ENCODE results near the gene RANBP6.
A peak's percentile ranks its signal among the peaks of the same experiment; 100 is the strongest.
"Not testable (repeated sequence)": the region's sequence is repeated elsewhere in the genome, so short reads cannot be mapped to it uniquely, and the experiment has no call there.

Gene RANBP6

DNA sequence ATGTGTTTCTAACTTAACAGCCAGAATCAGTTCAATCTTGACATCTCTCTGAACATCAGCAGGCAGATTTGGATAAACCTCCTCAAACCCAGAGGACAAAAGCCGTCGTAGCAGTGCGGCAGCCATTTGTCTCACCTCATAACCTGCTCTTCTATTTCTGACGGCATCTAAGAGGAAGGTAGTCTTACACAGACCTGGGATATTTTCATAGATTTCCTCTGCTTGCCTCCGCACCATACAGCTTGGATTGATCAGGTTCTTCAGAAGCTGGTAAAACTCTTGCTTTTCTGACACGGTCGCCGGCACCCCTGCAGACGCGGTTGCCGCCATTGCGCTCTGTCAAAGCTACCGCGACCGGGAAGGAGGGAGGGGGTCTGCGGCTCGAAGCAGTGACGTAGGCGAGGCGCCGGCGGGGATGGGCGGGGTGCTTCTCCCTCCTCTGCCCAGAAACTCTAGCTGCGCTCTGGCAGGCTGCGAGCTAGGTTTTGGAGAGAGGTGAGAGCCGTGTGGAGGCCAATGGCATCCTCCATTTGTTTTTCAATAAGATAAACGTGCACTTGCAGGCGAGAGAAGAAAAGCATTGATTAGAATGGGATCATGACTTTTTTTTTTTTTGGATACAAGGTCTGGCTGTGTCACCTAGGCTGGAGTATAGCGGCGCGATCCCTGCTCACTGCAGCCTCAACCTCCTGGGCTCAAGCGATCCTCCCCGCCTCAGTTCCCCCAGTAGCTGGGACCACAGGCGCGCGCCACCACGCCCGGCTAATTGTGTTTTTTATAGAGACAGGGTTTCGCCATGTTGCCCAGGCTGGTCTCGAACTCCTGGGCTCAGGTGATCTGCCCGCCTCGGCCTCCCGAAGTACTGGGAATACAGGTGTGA lies at the start of gene RANBP6:
Gene RANBP6, minus strand, starts transcription at position 347 of the 880 bp plus-strand sequence. Its CDS starts 17 bp downstream, at position 330.
- DNase-seq, result peak; percentile 61 to 86 (median 78)

DNA sequence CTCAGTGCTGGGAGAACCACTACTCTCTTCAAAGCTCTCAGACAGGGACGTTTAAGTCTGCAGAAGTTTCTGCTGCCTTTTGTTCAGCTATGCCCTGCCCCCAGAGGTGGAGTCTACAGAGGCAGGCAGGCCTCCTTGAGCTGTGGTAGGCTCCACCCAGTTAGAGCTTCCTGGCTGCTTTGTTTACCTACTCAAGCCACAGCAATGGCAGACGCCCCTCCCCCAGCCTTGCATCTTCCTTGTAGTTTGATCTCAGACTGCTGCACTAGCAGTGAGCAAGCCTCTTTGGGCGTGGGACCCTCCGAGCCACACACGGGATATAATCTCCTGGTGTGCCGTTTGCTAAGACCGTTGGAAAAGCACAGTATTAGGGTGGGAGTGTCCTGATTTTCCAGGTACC lies 47.7 kb upstream of the RANBP6 start:
- peak in 1 of 4 experiments; percentile 8 for DNase-seq

DNA sequence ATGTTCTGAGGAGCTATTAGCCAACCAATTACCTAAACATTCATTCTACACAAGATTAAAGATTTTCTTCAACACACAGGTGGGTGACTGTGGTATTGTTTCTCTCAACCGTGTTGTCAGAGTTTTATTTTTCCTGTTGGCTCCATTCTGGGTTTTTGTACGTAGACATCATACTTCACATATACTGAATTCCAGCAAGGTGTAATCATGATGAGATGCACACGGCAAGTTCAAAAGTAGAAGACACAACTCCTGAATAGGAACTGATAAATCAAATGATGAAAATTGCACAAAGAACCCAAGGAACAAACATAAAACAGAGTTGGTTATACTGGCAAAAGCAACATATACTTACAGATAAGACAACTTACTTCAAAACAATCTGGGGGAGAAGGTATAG lies 40.2 kb upstream of the RANBP6 start:
- no peak for DNase-seq

DNA sequence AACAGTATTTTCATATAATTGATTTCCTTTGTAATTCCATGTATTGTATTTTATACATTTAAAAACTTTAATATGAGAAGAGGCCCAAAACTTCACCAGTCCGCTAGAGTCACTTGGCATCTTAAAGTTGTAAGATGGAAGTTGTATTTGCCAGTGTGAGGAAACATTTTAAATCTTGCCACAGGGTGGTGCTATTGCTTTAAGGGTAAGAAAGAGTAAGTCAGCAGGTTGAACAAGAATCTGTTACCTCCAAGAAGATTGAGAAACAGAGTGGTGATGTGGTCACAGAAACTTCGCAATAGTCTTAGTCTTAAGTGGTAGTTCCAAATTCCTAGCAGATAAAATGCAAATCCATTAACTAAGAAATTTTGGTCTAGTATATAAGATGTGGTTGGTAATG lies 39.8 kb upstream of the RANBP6 start:
- DNase-seq, result no peak

DNA sequence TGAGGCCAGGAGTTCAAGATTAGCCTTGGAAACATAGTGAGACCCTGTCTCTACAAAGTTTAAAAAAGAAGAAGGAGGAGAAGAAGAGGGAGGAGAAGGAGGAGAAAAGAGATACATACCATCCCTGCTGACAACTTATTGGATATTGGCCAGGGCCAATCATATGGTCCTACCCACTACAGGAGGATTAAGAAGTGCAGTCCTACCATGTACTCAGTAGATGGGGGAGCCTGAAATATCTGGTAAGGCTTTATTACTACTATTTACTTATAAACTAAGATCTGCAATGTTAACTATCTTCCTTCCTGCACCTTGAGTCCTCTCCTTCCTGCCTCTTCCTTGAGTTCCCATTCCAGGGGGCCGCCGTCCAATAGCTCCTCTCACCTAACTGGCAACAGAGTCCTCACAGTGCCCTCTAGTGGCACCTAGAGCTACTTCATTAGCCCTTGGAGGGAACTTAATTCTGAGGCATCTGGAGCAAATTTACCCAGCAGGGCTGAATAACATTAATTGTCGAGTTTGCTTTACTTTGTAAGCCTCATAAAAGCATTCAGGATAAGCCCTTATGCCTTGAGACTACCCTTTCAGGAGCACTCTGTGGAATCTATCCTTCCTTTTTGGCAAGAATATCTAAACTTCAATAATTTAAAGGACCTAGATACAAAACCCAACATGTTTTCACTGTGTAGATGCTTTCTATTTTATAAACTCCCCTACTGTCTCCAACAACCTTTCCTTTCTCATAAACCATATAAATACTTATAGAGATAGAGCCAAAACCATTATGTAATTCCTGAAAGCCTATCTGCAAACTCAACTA lies 39.1 kb upstream of the RANBP6 start:
- peak in 2 of 4 experiments; percentile 6 to 12 for DNase-seq

DNA sequence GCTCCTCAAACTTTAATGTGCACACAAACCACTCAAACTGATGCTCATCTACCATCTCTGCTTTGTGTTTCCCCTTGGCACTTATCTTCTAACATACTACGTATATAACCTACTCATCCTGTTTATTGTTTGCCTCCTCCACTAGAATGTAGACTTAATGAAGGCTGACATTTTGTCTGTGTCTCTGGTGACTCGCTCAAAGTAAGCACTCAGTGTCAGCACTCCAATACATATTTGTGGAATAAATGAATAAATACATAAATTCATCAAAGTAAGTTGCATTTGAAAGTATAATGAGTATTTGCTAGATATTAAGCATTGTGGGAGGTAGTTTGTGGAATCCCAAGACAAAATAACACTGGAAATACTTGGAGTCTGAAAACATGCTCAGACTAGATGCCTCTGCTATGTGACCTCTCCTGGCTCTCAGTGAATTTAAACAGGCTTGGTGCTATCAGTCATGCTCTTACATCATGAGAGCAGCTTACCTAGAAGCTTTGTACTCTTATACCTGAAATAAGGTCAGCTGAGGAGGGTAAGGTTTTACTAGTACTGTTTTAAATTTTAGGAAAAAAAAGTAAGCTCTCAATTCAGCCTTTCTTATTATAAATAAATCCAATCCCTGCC lies 37.0 kb upstream of the RANBP6 start:
- DNase-seq, result no peak

DNA sequence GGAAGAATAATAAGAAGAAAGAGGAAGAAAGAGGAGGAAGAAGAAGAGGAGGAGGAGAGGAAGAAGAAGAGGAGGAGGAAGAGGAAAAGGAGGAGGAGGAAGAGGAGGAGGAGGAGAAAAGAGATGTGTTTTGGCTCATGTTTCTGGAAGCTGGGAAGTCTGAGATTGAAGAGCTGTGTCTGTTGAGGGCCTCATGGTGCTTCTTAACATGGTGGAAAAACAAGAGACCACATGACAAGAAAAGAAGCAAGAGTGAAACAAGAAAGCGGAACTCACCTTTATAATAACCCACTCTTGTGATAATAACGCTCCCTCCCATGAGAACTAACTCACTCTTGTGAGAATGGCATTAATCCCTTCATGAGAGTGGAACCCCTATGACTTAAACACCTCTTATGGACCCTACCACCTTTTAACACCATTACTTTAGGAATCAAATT lies 36.1 kb upstream of the RANBP6 start:
- DNase-seq, result no peak

DNA sequence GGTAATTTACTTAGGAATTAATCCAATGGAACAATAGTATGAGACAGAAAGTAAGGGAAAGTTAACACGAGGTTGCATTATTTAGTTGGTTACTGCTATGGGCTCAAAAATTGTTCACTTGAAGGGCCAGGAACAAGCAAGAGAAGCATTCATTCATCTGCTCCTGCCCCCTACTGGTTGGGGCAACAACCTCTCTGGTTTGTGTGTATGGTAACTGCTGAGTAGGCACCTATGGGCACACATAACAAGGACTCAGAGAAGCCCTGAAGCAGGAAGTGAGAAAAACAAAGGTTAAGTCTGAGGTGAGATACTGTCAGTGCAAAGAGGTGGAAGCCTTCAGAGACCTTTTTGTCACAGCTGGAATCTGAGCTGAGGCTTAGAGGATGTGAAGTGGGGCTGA lies 34.4 kb upstream of the RANBP6 start:
- DNase-seq, result no peak

DNA sequence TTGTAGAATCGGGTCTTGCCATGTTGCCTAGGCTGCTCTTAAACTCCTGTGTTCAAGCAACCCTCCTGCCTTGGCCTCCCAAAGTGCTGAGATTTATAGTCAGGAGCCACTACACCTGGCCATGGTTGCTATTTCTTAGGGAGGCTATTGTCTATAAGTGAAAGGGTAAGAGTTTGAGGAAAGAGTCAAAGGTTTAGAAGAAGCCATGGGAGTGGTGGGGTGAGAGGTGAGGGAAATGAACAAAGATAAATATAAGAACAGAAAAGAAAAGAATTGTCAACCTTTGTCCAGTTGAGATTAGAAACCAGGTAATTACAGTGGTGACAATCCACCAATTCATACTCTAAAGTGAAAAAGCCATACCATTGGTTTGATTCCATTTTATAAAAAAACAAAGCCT lies 32.6 kb upstream of the RANBP6 start:
- no peak for DNase-seq

DNA sequence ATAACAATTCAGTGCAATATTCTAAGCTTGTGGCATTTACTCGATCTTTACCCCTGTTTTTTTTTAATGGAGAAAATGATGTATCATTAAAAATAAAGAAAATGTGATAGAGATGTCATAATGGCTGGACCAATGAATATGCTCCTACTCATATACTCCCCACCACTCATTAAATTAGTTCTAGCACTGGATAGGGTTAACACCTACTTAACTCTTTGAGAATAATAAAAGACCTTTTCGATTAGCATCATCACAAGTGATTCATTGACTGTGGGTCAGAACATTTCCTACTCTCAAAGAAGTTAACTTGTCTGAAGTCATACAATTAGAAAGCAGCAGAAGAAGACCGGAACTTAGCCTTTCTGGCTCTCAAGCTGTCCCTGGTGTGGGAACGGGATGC lies 31.6 kb upstream of the RANBP6 start:
- no peak for DNase-seq

DNA sequence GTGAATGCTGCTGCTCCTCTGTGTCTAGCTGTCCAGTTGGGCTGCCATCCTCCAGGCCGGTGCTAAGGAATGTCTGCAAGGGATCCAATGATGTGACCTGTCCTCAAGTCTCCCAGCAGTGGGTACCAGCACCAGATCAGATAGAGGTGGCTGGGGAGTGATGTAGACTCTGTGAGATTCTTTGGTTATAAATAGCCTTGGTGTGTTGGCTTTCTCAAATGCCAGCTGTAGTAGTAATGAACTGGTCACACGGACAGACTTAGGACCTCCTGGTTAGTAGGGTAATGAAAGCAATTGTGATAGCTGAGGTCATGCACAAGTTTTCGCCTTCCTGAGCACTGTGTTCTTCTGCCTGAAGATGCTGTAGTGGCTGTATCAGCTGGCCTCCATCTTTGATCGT lies 29.9 kb upstream of the RANBP6 start:
- DNase-seq, result no peak

DNA sequence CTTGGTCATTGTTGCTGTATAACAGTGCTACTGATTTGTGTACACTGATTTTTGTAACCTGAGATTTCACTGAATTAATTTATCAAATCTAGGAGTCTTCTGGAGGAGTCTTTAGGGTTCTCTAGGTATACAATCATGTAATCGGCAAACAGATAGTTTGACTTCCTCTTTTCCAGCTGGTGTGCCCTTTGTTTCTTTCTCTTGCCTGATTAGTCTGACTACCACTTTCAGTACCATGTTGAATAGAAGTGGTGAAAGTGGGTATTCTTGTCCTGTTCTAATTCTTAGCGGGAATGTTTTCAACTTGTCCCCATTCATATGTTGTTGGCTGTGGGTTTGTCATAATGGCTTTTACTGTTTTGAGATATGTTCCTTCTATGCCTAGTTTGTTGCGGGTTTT lies 24.7 kb upstream of the RANBP6 start:
- no peak for DNase-seq

DNA sequence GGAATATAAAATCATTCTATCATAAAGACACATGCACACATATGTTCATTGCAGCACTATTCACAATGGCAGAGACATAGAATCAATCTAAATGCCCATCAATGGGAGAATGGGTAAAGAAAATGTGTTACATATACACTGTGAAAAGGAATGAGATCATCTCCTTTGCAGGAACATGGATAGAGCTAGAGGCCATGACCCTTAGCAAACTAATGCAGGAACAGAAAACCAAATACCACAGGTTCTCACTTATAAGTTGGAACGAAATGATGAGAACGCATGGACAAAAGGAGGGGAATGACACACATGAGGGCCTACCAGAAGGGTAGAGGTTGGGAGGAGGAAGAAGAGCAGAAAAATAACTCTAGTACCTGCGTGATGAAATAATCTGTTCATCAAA lies 21.0 kb upstream of the RANBP6 start:
- no peak for DNase-seq

DNA sequence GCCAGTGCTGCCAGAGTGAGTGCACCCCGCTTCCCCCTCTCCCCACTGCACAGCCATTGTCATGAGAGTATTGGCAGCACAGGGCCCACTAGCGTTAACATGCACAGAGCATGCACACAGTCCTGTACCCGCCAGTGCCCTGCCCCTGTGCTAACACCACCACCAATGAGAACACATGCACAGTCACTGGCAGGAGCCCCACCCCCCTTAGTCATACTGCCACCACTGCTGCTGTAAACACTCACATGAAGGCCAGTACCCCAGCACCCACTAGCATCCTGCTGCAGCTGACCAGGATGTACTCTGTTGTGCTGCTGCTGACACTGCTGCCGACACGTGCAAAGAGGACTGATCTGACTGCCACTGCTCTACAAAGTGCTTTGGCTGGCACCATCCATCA lies 19.5 kb upstream of the RANBP6 start:
- DNase-seq, result no peak

DNA sequence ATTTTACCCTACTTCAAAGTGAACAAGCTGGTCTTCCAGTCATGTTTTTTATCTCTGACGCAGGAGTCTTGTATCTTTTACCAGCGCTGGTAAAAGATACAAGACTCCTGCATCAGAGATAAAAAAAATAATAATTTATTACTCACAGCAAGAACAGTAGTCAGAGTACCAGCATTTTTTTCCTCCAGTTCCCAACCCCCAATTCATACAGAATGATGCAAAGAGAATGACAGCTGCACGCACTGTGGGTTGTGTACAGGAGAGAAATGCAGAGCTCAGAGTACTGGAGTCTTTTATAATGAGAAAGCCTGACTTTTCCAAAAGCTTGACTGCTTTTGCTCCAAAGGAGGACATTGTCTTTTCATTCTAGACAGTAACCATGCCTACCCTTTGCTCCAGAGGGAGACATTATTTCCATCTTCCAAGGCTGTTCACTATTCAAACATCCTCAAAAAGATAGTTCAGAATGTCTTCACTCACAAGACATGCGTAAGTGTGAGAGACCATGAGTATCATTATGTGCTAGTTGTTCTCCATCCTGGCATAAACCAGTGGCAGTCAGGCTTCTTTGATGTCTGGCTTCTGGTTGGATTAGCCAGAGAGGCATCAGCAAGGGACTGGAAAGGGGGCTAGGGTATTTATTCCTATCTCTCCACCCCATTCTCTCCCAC lies 14.3 kb upstream of the RANBP6 start:
- no peak for DNase-seq

DNA sequence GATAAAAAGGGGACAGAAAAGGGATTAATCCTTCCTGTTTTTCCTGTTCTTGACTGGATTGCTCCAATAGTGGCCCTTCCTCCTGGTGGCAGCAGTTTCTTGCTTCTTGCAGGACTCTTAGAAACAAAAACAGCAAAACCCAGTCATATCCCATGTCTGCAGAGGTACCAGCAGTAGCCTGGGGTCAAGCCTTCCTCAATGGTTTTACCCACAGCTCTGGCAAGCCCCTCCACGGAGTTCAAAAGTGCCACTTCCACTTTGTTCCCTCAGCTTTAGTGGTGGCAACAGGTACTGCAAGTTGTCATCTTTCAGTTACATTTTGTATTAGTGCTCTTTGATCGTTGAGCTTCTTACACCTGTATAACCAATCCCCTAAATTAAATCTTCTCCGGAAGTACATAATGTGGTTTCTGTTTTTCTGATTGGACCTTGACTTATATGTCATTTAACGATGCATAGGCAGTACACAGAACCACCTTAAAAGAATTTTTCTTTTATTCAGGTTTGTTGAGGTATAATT lies 8.7 kb upstream of the RANBP6 start:
- DNase-seq, result no peak

DNA sequence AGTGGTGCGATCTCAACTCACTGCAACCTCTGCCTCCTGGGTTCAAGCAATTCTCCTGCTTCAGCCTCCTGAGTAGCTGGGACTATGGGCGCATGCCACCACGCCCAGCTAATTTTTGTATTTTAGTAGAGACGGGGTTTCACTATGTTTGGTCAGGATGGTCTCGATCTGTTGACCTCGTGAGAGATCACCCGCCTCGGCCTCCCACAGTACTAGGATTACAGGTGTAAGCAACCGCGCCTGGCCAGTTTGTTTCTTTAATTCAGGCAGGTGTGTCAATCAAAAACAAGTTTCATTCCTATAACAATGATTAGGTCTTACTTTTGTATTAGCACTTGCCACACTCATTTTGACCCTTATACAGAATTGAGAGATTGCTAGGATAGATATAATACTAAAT lies 1.6 kb upstream of the RANBP6 start:
- not testable (repeated sequence) for DNase-seq

DNA sequence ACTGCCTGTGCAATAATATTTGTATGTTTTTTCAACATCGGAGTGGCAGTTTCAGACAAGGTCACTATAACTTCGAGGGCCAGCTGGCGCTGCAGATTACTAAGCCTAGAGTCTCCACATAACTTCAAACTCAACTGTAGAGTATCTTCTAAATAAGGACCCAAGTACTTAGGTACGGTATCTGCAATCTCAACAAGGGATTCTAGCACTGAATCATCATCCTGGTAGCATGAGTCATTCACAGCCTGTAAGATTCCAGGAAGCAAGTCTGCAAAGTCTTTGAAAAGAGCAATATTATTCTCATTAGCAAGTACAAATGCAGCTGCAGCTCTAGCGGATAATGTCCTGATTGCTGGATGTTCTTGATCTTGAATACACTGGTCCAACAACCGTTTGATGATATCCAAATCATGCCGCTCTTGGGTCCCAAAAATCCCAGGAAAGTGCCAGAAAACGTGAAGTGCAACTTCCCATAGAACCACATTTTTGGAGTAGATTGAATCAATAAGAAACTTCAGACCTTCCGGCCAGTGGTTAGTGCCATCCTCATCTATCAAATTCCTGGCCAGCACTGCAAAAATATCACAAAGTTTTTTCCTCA lies 654 bp downstream of the RANBP6 start:
- no peak for DNase-seq

DNA sequence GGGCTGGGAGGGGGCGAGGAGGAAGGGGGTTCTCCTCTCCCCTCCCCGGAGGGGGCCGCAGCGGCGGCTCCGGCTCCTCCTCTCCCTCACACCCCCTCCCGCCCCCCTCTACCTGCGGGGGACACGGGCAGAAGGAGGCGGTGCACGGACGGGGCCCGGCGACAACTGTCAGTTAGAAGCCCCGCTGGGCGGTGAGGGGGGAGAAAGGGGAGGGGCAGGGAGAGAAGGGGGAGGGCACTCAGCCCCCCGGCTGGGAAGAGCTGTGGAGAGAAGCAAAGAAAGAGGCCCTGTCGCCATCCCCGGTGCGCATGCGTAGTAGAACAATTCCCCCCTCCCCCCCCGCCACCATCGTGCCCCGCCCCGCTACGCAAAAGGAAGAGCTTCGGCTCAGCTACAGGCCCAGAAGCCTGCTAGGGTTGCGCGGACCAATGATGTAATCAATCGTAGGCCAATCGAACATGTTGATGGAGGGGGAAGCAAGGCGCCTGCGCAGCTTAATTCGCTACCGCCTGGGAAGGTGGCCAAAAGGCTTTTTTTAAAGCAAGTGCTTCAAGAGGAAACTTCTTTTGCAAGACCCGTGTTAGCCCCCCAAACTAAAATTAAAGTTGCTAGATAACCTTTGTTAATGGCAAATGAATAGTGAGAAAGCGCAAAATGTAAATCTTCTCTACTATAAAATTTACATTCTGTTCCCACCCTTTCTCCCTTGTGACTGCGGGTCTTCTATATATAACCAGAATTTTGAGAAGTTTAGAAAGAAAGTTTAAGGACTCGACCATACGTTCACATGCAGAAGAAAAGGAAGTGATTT lies 7.0 kb downstream of the RANBP6 start:
- DNase-seq, result peak; percentile 85 to 92 (median 90)

DNA sequence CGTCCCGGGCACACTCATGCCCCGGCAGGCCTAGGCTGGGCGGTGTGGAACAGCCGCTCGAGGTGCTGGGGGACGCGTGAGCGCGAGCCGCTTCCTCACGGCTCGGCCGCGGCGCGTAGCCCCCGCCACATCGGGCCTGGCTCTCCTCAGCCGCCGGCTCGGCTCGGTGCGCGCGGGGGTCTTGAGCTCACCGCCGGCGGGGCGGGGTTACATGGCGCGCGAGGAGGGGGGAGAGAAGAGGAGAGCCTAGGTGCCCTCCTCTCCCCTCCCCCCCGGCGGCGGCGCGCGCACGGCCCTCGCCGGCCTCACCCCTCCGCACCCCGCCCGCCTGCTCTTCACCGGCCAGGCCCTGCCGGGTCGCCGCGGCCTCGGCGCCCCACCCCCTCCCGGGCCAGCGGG lies 7.7 kb downstream of the RANBP6 start:
- DNase-seq, result peak; percentile 62 to 83 (median 72)

DNA sequence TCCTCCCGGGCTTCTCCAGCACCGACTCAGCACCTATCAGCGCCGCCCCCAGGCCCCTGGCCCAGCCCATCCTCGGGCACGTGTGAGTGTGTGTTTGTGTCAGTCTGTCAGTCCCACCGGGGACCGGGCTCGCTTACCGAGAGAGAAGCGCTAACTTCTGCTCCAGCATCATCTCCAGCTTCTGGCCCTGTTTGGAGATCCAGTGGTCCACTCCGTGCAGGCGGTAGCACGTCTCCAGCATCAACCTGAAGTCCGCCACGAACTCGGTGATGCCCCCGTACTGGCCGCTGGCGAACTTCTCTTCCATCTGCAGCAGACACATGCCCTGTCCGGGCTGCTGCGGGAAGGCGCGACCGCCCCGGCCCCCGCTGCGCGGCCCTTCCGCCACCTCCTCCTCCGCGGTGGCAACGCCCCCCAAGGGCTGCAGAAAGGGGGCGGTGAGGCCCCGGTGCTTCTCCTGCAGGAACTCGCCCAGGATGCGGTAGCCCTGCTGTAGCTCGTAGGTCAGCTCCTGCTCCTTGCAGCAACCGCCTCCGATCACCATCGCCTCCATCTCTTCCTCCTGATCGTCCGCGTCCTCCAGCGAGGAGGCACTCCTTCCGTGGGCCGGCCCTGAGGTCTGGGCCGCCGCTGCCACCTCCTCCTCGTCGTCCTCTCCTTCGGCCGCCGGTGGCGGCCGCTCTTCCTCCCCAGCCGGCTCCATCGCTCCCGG lies 8.2 kb downstream of the RANBP6 start:
- DNase-seq, result peak; percentile 85 to 94 (median 88)

Data from activated naive CD4-positive, alpha-beta T cell (primary cell).